SK-N-SH (cell line): ENCODE data around the gene SORD. TPM values are rescaled to one million over a fixed set of nuclear protein-coding genes. Genes with fewer than 3 reads are reported as not detected.

ENCODE experiments used
- CTCF ChIA-PET: fragments of 300-600, 350-600 bp; formaldehyde crosslinking; extraction: SDS; loops from one replicate; lab custom pipeline; 2021; lab: Yijun Ruan, JAX
- POLR2A ChIA-PET: fragments of 350-600 bp; sonication (Branson Sonifier 250); formaldehyde crosslinking; extraction: SDS; loops from one replicate; lab custom pipeline; 2020; ENCODE audit warnings: antibody characterized with exemption, inconsistent platforms; lab: Yijun Ruan, JAX
- DNase-seq: peaks from one replicate; pipeline ENCODE4 v3.0.0; 2012
- H2AFZ ChIP-seq: fragments of 200-600 bp; sonication (generic); 2 replicates; pipeline ENCODE4 v1.8.1; 2016; ENCODE audit warnings: antibody characterized with exemption, mild to moderate bottlenecking, low read depth
- H3F3A ChIP-seq: fragments of 200-600 bp; sonication (generic); replicated peaks from 2 replicates; pipeline ENCODE3; 2016; ENCODE audit warnings: antibody characterized with exemption, mild to moderate bottlenecking; ENCODE audit not compliant: insufficient read depth
- H3K27ac ChIP-seq, 2 experiments: fragments of 200-500 bp in 1 of 2; fragments of 200-600 bp in 1 of 2; sonication (Bioruptor generic) in 1 of 2; sonication (generic), shearing (Covaris generic) in 1 of 2; 2 replicates each; pipeline versions ENCODE4 v1.5.1 to v1.6.1; 2014 to 2016; ENCODE audit warnings: low read depth in 2 of 2, inconsistent platforms in 1 of 2, low read length in 1 of 2, mild to moderate bottlenecking in 1 of 2, mixed read lengths in 1 of 2
- H3K27me3 ChIP-seq: fragments of 200-600 bp; sonication (generic), shearing (Covaris generic); 2 replicates; pipeline ENCODE4 v1.6.1; 2016; ENCODE audit warnings: mixed run types; ENCODE audit not compliant: insufficient read depth
- H3K36me3 ChIP-seq, 2 experiments: fragments of 200-500 bp in 1 of 2; fragments of 200-600 bp in 1 of 2; sonication (Bioruptor generic) in 1 of 2; sonication (generic) in 1 of 2; replicated peaks in 1 of 2; 2 replicates each; pipeline versions ENCODE3 to v1.5.1; 2014 to 2016; ENCODE audit warnings: low read length in 1 of 2, mild to moderate bottlenecking in 1 of 2; ENCODE audit not compliant: insufficient read depth in 2 of 2, control insufficient read depth in 1 of 2
- H3K4me1 ChIP-seq, 2 experiments: fragments of 200-500 bp in 1 of 2; fragments of 200-600 bp in 1 of 2; sonication (Bioruptor generic) in 1 of 2; sonication (generic), shearing (Covaris generic) in 1 of 2; 2 replicates each; pipeline versions ENCODE4 v1.5.1 to v1.6.1; 2014 to 2016; ENCODE audit warnings: low read depth in 1 of 2, low read length in 1 of 2, mixed run types in 1 of 2; ENCODE audit not compliant: insufficient read depth in 2 of 2, control insufficient read depth in 1 of 2
- H3K4me2 ChIP-seq: fragments of 200-600 bp; sonication (generic), shearing (Covaris generic); 2 replicates; pipeline ENCODE4 v1.6.1; 2017; ENCODE audit warnings: mixed run types
- H3K4me3 ChIP-seq, 2 experiments: fragments of 200-500 bp in 1 of 2; fragments of 200-600 bp in 1 of 2; sonication (Bioruptor generic) in 1 of 2; sonication (generic), shearing (Covaris generic) in 1 of 2; 2 replicates each; pipeline versions ENCODE4 v1.5.1 to v1.8.1; 2014 to 2016; ENCODE audit warnings: low read depth in 2 of 2, inconsistent platforms in 1 of 2, low read length in 1 of 2, mild to moderate bottlenecking in 1 of 2, mixed read lengths in 1 of 2, moderate library complexity in 1 of 2
- H3K79me2 ChIP-seq: fragments of 200-600 bp; sonication (generic); 2 replicates; pipeline ENCODE4 v1.8.1; 2017; ENCODE audit warnings: mild to moderate bottlenecking; ENCODE audit not compliant: insufficient read depth
- H3K9ac ChIP-seq: fragments of 200-600 bp; sonication (generic); 2 replicates; pipeline ENCODE4 v1.6.1; 2017; ENCODE audit warnings: mixed run types
- H3K9me2 ChIP-seq: fragments of 200-600 bp; sonication (generic); 2 replicates; pipeline ENCODE4 v1.6.1; 2017; ENCODE audit warnings: mixed run types
- H3K9me3 ChIP-seq: fragments of 200-600 bp; sonication (generic); 2 replicates; pipeline ENCODE4 v1.6.1; 2017; ENCODE audit warnings: mixed run types, mild to moderate bottlenecking, moderate library complexity
- H4K20me1 ChIP-seq: fragments of 200-600 bp; sonication (generic); 2 replicates; pipeline ENCODE4 v1.6.1; 2017; ENCODE audit warnings: mild to moderate bottlenecking, mixed run types; ENCODE audit not compliant: insufficient read depth
- EZH2phosphoT487 ChIP-seq: fragments of 200-600 bp; sonication (generic); IDR thresholded peaks from 2 replicates; pipeline ENCODE4 v1.6.1; 2017; ENCODE audit warnings: low read depth, mixed run types, mild to moderate bottlenecking, antibody characterized with exemption, moderate library complexity, borderline replicate concordance
- FOSL2 ChIP-seq: IDR thresholded peaks from 2 replicates; pipeline ENCODE4 v1.4.0; 2012; ENCODE audit warnings: low read depth, mild to moderate bottlenecking, moderate library complexity, borderline replicate concordance
- MAX ChIP-seq: IDR thresholded peaks from 2 replicates; pipeline ENCODE4 v1.4.0; 2012; ENCODE audit warnings: low read depth
- MXI1 ChIP-seq: IDR thresholded peaks from 2 replicates; pipeline ENCODE4 v1.6.1; 2012; ENCODE audit warnings: mild to moderate bottlenecking, low read depth, low read length, improper control_type of control experiment
- NFIC ChIP-seq: IDR thresholded peaks from 2 replicates; pipeline ENCODE4 v1.4.0; 2012; ENCODE audit warnings: borderline replicate concordance
- NRF1 ChIP-seq: IDR thresholded peaks from 2 replicates; pipeline ENCODE4 v1.6.1; 2012; ENCODE audit warnings: low read depth, mild to moderate bottlenecking, low read length
- RCOR1 ChIP-seq: fragments of 150-350 bp; IDR thresholded peaks from 2 replicates; pipeline ENCODE4 v1.6.1; 2017; ENCODE audit warnings: antibody characterized with exemption, low read length
- REST ChIP-seq: IDR thresholded peaks from 2 replicates; pipeline ENCODE4 v1.6.1; 2012; ENCODE audit warnings: mild to moderate bottlenecking, low read depth, low read length, moderate library complexity
- SMC3 ChIP-seq: IDR thresholded peaks from 2 replicates; pipeline ENCODE4 v1.6.1; 2012; ENCODE audit warnings: low read depth, low read length, improper control_type of control experiment
- YY1 ChIP-seq: IDR thresholded peaks from 2 replicates; pipeline ENCODE4 v1.4.0; 2012; ENCODE audit warnings: low read depth, mild to moderate bottlenecking
- WGBS: methylation state at CpG from one replicate; pipeline ENCODE4 v1.1.6; 2017; ENCODE audit warnings: low lambda C conversion rate; 5-methylcytosine and 5-hydroxymethylcytosine counted together
- polyA plus RNA-seq, 3 experiments: library from polyadenylated mRNA; depleted of rRNA; stranded (reverse); fragments of >200 nt; gene quantifications; 2 replicates each; pipeline ENCODE4 v1.2.3, GENCODE V29; 2012

SORD gene
- polyA plus RNA-seq, 1 of the 3 experiments (the other 2 are of a cell fraction): 35.1 TPM

GRCh38 chr15:45121020-45121419, 98.0 kb downstream of the SORD start:
- WGBS: 92% methylated on average over 3 of the region's 3 CpGs
- H3F3A ChIP-seq: no peaks in the 10 kb centered on the region
- CTCF ChIA-PET: interaction anchor here (0.6 to 1.6 kb wide), 7 partner anchors 9 to 152 kb away, joined by 3 to 5 read pairs (median 3); no protein-coding TSS in a partner anchor
- POLR2A ChIA-PET: interaction anchor here (0.6 kb wide), 1 partner anchor 65 kb away, joined by 5 read pairs; no protein-coding TSS in a partner anchor
- no peaks in the 10 kb centered on the region for H3K9me3 ChIP-seq
- H2AFZ ChIP-seq: no peak overlapping the region
- TF ChIP-seq RCOR1: no peak
- no peak for TF ChIP-seq YY1
- TF ChIP-seq EZH2phosphoT487: no peak
- no peak for TF ChIP-seq NRF1
- no peak for TF ChIP-seq REST
- TF ChIP-seq MXI1: no peak
- TF ChIP-seq SMC3: no peak
- TF ChIP-seq NFIC: no peak
- no peaks in the 10 kb centered on the region for H4K20me1 ChIP-seq
- H3K4me3 ChIP-seq: no peak overlapping the region
- H3K4me2 ChIP-seq: no peak overlapping the region
- no peak overlapping the region for H3K9ac ChIP-seq
- peaks cover 10% of the 10 kb centered on the region; the same call in 1 of the 2 replicates for H3K27me3 ChIP-seq
- H3K27ac ChIP-seq: no peak overlapping the region
- no peak for DNase-seq
- H3K36me3 ChIP-seq: no peaks in the 10 kb centered on the region
- H3K4me1 ChIP-seq: peaks cover 6 to 8% of the 10 kb centered on the region in 2 experiments; a peak in 3 of 4 replicates
- H3K79me2 ChIP-seq: no peaks in the 10 kb centered on the region
- no peaks in the 10 kb centered on the region for H3K9me2 ChIP-seq

- Histone ChIP-seq H3K4me1 (peaks cover 6 to 8% of the 10 kb centered on the region in 2 experiments; a peak in 3 of 4 replicates), H3F3A (no peaks in the 10 kb centered on the region), H3K36me3 (no peaks in the 10 kb centered on the region), H3K4me2 (peak overlapping the region; percentile 54; the same call in 1 of the 2 replicates)
- TF ChIP-seq FOSL2 (0 out of 2 replicates have a peak, but pooled peaks have one; percentile 19), SMC3 (no peak), MAX (no peak)
- TF ChIP-seq, all 33 proteins: peak for 1
- Histone ChIP-seq H2AFZ (peak overlapping the region; percentile 64; the same call in 1 of the 2 replicates), H3K27me3 (peaks cover 10% of the 10 kb centered on the region; the same call in 1 of the 2 replicates), H3K27ac (no peak overlapping the region), H3K9me2 (no peaks in the 10 kb centered on the region), H4K20me1 (no peaks in the 10 kb centered on the region), H3K9me3 (no peaks in the 10 kb centered on the region), H3K79me2 (no peaks in the 10 kb centered on the region), H3K9ac (peak overlapping the region; percentile 14; the same call in 1 of the 2 replicates), H3K4me3 (no peak overlapping the region)
- POLR2A ChIA-PET: interaction anchor here (0.6 kb wide), 1 partner anchor 64 kb away, joined by 5 read pairs; no protein-coding TSS in a partner anchor
- WGBS: 61% methylated on average over 8 of the region's 9 CpGs
- DNase-seq: no peak
- CTCF ChIA-PET: interaction anchor here (0.6 to 1.7 kb wide), 6 partner anchors 9 to 336 kb away, joined by 3 to 6 read pairs (median 4); no protein-coding TSS in a partner anchor
Observed at GRCh38 chr15:45121706-45122417, 98.9 kb downstream of the SORD start.
